GM18873 (cell line): ENCODE data around the gene SPATS2.

Experiments used
- ATAC-seq: cut with Tn5 transposase; IDR thresholded peaks from one replicate; pipeline ENCODE4 v1.9.1; 2021; ENCODE audit warnings: mild to moderate bottlenecking, moderate library complexity, moderate number of reproducible peaks; ENCODE audit not compliant: unreplicated experiment, low FRiP score

Gene SPATS2

GRCh38 chr12:49548822-49549648 is 181.8 kb downstream of the SPATS2 start:
- no peak for ATAC-seq

GRCh38 chr12:49549735-49550692 is 182.8 kb downstream of the SPATS2 start:
- ATAC-seq = no peak

- ATAC-seq = no peak
These were observed 183.5 kb downstream of the SPATS2 start for GRCh38 chr12:49550693-49551252.

GRCh38 chr12:49552014-49552413 is 184.8 kb downstream of the SPATS2 start:
- ATAC-seq = no peak

- no peak for ATAC-seq
These were observed 185.2 kb downstream of the SPATS2 start for GRCh38 chr12:49552425-49552824.

- ATAC-seq = no peak
These were observed 185.6 kb downstream of the SPATS2 start for GRCh38 chr12:49552899-49553298.

GRCh38 chr12:49553512-49554088 is 186.3 kb downstream of the SPATS2 start:
- ATAC-seq = no peak

- no peak for ATAC-seq
These were observed 187.0 kb downstream of the SPATS2 start for GRCh38 chr12:49554266-49554665.

- ATAC-seq = no peak
These were observed 188.5 kb downstream of the SPATS2 start for GRCh38 chr12:49555631-49556390.

- ATAC-seq = no peak
These were observed 189.3 kb downstream of the SPATS2 start for GRCh38 chr12:49556391-49557186.

- no peak for ATAC-seq
These were observed 190.1 kb downstream of the SPATS2 start for GRCh38 chr12:49557187-49557916.

- ATAC-seq = no peak
These were observed 190.6 kb downstream of the SPATS2 start for GRCh38 chr12:49557917-49558215.

GRCh38 chr12:49558526-49558925 is 191.3 kb downstream of the SPATS2 start:
- no peak for ATAC-seq

- no peak for ATAC-seq
These were observed 191.9 kb downstream of the SPATS2 start for GRCh38 chr12:49559011-49559675.

- ATAC-seq = no peak
These were observed 193.4 kb downstream of the SPATS2 start for GRCh38 chr12:49560695-49561094.

GRCh38 chr12:49562233-49562632 is 195.0 kb downstream of the SPATS2 start:
- no peak for ATAC-seq

- ATAC-seq = no peak
These were observed 195.6 kb downstream of the SPATS2 start for GRCh38 chr12:49562831-49563230.
